OCI-LY7 (cell line): ENCODE data around the gene PLEKHH2. TPM values are rescaled to one million over a fixed set of nuclear protein-coding genes. Genes with fewer than 3 reads are reported as not detected.

ENCODE experiments used
- BruUV-seq: library from RNA; stranded (reverse); fragments of 400-500 nt; replicated peaks from 2 replicates; lab custom pipeline; 2021; lab: Mats Ljungman, UMichigan
- CTCF ChIA-PET: fragments of 300-600 bp; sonication (Branson Sonifier 250); formaldehyde crosslinking; loops from one replicate; lab custom pipeline; 2022; ENCODE audit warnings: antibody characterized with exemption; ENCODE audit not compliant: unreplicated experiment; lab: Charles Lee
- POLR2A ChIA-PET: fragments of 300-600 bp; sonication (Branson Sonifier 250); formaldehyde crosslinking; loops from one replicate; lab custom pipeline; 2022; ENCODE audit warnings: antibody characterized with exemption; lab: Charles Lee
- DNase-seq: peaks from one replicate; pipeline ENCODE4 v3.0.0-alpha.2; 2015; ENCODE audit warnings: low spot score
- H2AFZ ChIP-seq: fragments of 200-600 bp; sonication (generic), shearing (Covaris generic); 2 replicates; pipeline ENCODE4 v1.6.1; 2014; ENCODE audit warnings: mild to moderate bottlenecking, antibody characterized with exemption, low read length, moderate library complexity
- H3K27ac ChIP-seq: fragments of 200-600 bp; sonication (generic); 2 replicates; pipeline ENCODE4 v1.5.1; 2014; ENCODE audit warnings: mixed run types, low read depth, mild to moderate bottlenecking, moderate library complexity, low read length, inconsistent platforms; ENCODE audit not compliant: poor library complexity, severe bottlenecking
- H3K36me3 ChIP-seq: fragments of 200-600 bp; sonication (generic); 2 replicates; pipeline ENCODE4 v1.6.1; 2014; ENCODE audit warnings: mild to moderate bottlenecking, antibody characterized with exemption, low read length, moderate library complexity, mixed read lengths; ENCODE audit not compliant: insufficient read depth
- H3K4me1 ChIP-seq: fragments of 200-600 bp; sonication (generic); 2 replicates; pipeline ENCODE4 v1.5.1; 2014; ENCODE audit warnings: mild to moderate bottlenecking, low read length; ENCODE audit not compliant: insufficient read depth, poor library complexity, severe bottlenecking
- H3K4me2 ChIP-seq: fragments of 200-600 bp; sonication (generic); 2 replicates; pipeline ENCODE4 v1.6.1; 2014; ENCODE audit warnings: mild to moderate bottlenecking, low read length
- H3K4me3 ChIP-seq: fragments of 200-600 bp; sonication (generic); 2 replicates; pipeline ENCODE4 v1.5.1; 2014; ENCODE audit warnings: mild to moderate bottlenecking, low read depth, low read length; ENCODE audit not compliant: poor library complexity, severe bottlenecking
- H3K79me2 ChIP-seq: fragments of 200-600 bp; sonication (generic); 2 replicates; pipeline ENCODE4 v1.6.1; 2016; ENCODE audit warnings: low read depth, mild to moderate bottlenecking, low read length, moderate library complexity, mixed read lengths; ENCODE audit not compliant: insufficient read depth
- H3K9me2 ChIP-seq: fragments of 200-600 bp; sonication (generic); 2 replicates; pipeline ENCODE4 v1.6.1; 2016; ENCODE audit warnings: mild to moderate bottlenecking, low read length, mixed read lengths; ENCODE audit not compliant: insufficient read depth
- H3K9me3 ChIP-seq: fragments of 200-600 bp; sonication (generic); 2 replicates; pipeline ENCODE4 v1.6.1; 2014; ENCODE audit warnings: mild to moderate bottlenecking, mixed run types, low read length, mixed read lengths
- H4K20me1 ChIP-seq: fragments of 200-600 bp; sonication (generic); 2 replicates; pipeline ENCODE4 v1.6.1; 2014; ENCODE audit warnings: mild to moderate bottlenecking, antibody characterized with exemption, low read length, moderate library complexity, mixed read lengths; ENCODE audit not compliant: insufficient read depth
- EZH2phosphoT487 ChIP-seq: fragments of 200-600 bp; sonication (generic); IDR thresholded peaks from 2 replicates; pipeline ENCODE4 v1.6.1; 2018; ENCODE audit warnings: low read depth, borderline replicate concordance, mild to moderate bottlenecking, mixed run types, antibody characterized with exemption, low read length, moderate library complexity, mixed read lengths
- intact Hi-C: fragments of 100-400 bp; cut with micrococcal nuclease; formaldehyde crosslinking; loops from one replicate; pipeline ENCODE4 v1.10.0; 2022; ENCODE audit not compliant: unreplicated experiment
- small RNA-seq: library from RNA; depleted of rRNA; stranded (forward); fragments of <200 nt; gene quantifications from one replicate; pipeline ENCODE3, GENCODE V24; 2014
- total RNA-seq, 2 experiments: library from RNA; depleted of rRNA in 1 of 2; stranded (reverse); fragments of >200 nt in 1 of 2; shearing (Covaris generic) in 1 of 2; gene quantifications; 2 replicates each; pipeline ENCODE4 v1.2.3, GENCODE V29; 2014 to 2022
- TF ChIP-seq, protein P1 (sequence below): fragments of 200-600 bp; sonication (generic); conservative IDR thresholded peaks from 2 replicates; pipeline ENCODE4 v1.5.1; 2014; ENCODE audit warnings: mild to moderate bottlenecking, antibody characterized with exemption, low read length, moderate library complexity, mixed read lengths

PLEKHH2 gene
- total RNA-seq, 2 experiments from 2014 or later: 1.5 to 2.6 TPM

DNA sequence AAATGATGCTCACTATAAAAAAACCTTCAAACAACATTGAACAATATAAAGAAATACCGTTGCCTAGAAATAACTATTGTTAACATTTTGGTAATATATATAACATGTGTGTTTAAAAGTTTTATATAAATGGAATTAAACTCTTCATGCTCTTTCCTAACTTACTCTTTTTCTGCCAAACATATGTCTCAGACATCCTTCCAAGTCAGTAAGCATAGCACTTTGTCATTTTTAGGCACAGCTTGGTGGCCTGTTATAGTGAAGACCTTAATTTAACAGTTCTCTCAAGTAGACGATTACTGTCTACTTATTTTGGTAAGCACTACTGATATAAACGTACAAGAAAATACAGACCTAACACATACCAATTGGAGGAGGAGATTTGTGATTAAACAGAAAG, 177.7 kb downstream of the PLEKHH2 start:
- TF ChIP-seq, protein P1, sequence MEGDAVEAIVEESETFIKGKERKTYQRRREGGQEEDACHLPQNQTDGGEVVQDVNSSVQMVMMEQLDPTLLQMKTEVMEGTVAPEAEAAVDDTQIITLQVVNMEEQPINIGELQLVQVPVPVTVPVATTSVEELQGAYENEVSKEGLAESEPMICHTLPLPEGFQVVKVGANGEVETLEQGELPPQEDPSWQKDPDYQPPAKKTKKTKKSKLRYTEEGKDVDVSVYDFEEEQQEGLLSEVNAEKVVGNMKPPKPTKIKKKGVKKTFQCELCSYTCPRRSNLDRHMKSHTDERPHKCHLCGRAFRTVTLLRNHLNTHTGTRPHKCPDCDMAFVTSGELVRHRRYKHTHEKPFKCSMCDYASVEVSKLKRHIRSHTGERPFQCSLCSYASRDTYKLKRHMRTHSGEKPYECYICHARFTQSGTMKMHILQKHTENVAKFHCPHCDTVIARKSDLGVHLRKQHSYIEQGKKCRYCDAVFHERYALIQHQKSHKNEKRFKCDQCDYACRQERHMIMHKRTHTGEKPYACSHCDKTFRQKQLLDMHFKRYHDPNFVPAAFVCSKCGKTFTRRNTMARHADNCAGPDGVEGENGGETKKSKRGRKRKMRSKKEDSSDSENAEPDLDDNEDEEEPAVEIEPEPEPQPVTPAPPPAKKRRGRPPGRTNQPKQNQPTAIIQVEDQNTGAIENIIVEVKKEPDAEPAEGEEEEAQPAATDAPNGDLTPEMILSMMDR: no peak
- TF ChIP-seq EZH2phosphoT487: no peak
- Histone ChIP-seq H3K79me2 (no peaks in the 10 kb centered on the region), H3K36me3 (no peaks in the 10 kb centered on the region), H3K4me3 (no peak overlapping the region), H3K4me2 (no peak overlapping the region), H3K9me3 (no peaks in the 10 kb centered on the region), H2AFZ (no peak overlapping the region), H3K4me1 (no peaks in the 10 kb centered on the region), H3K27ac (no peak overlapping the region), H4K20me1 (no peaks in the 10 kb centered on the region), H3K9me2 (no peaks in the 10 kb centered on the region)
- ChIA-PET POLR2A (no interaction called here), CTCF (no interaction called here)
- DNase-seq: no peak
- intact Hi-C loops: no loop called here
- no TSS peak for BruUV-seq

Small RNAs within 50 kb of the gene (small RNA-seq; reads per million reads assigned to genes)
- gene RF00019 (not detected), gene RN7SKP66 (not detected)

Other genes starting within 250 kb of the PLEKHH2 start
- 31.2 and 32.0 TPM in 2 replicates for gene THADA, start 41.2 kb upstream of the PLEKHH2 start, total RNA-seq (2014; rRNA removed; shearing (Covaris generic))
- 30.1 and 32.3 TPM in 2 replicates for gene THADA, start 41.2 kb upstream of the PLEKHH2 start, total RNA-seq (2022)
- not detected in 2 replicates for gene C1GALT1C1L, start 39.2 kb downstream of the PLEKHH2 start, total RNA-seq (2014; rRNA removed; shearing (Covaris generic))
- not detected in 2 replicates for gene C1GALT1C1L, start 39.2 kb downstream of the PLEKHH2 start, total RNA-seq (2022)
- gene DYNC2LI1, start 136.8 kb downstream of the PLEKHH2 start, total RNA-seq (2014; rRNA removed; shearing (Covaris generic)): 13.6 and 18.9 TPM in 2 replicates
- 17.7 and 20.5 TPM in 2 replicates for gene DYNC2LI1, start 136.8 kb downstream of the PLEKHH2 start, total RNA-seq (2022)
- gene ABCG5, start 201.6 kb downstream of the PLEKHH2 start, total RNA-seq (2014; rRNA removed; shearing (Covaris generic)): not detected in 2 replicates
- not detected in 2 replicates for gene ABCG5, start 201.6 kb downstream of the PLEKHH2 start, total RNA-seq (2022)
- gene ABCG8, start 201.7 kb downstream of the PLEKHH2 start, total RNA-seq (2014; rRNA removed; shearing (Covaris generic)): not detected in 2 replicates
- gene ABCG8, start 201.7 kb downstream of the PLEKHH2 start, total RNA-seq (2022): not detected in 2 replicates